PC-3 (cell line): ENCODE results near the gene RERG. TPM values are rescaled to one million over a fixed set of nuclear protein-coding genes. Genes with fewer than 3 reads are reported as not detected.

Experiments used
- ATAC-seq: fragments of 200-7000 bp; cut with Tn5 transposase; 2 replicates; pipeline ENCODE4 v1.9.1; 2020; ENCODE audit warnings: mild to moderate bottlenecking, moderate library complexity
- BruUV-seq: library from RNA; stranded (reverse); fragments of 400-500 nt; replicated peaks from 2 replicates; lab custom pipeline; 2021; lab: Mats Ljungman, UMichigan
- CTCF ChIA-PET: fragments of 300-600 bp; sonication (Branson Sonifier 250); formaldehyde crosslinking; loops from one replicate; lab custom pipeline; 2022; ENCODE audit warnings: antibody characterized with exemption; lab: Charles Lee
- POLR2A ChIA-PET: fragments of 300-600 bp; sonication (Branson Sonifier 250); formaldehyde crosslinking; loops from one replicate; lab custom pipeline; 2022; ENCODE audit warnings: antibody characterized with exemption; ENCODE audit not compliant: unreplicated experiment; lab: Charles Lee
- DNase-seq: peaks from one replicate; pipeline ENCODE4 v3.0.0-alpha.2; 2015
- H2AFZ ChIP-seq: fragments of 300-600 bp; sonication (generic); 2 replicates; pipeline ENCODE4 v1.6.0; 2016; ENCODE audit warnings: antibody characterized with exemption, low read length
- H3F3A ChIP-seq: fragments of 300-600 bp; sonication (generic); one replicate; pipeline ENCODE4 v1.6.0; 2017; ENCODE audit warnings: antibody characterized with exemption, low read length, control low read depth, mild to moderate bottlenecking; ENCODE audit not compliant: unreplicated experiment
- H3K27ac ChIP-seq: fragments of 300-600 bp; sonication (generic); 2 replicates; pipeline ENCODE4 v1.5.1; 2016; ENCODE audit warnings: mild to moderate bottlenecking, low read length
- H3K27me3 ChIP-seq: fragments of 300-600 bp; sonication (generic); 2 replicates; pipeline ENCODE4 v1.6.1; 2016; ENCODE audit warnings: low read length, mixed read lengths
- H3K36me3 ChIP-seq: fragments of 300-600 bp; sonication (generic); 2 replicates; pipeline ENCODE4 v1.6.1; 2016; ENCODE audit warnings: low read depth, mixed run types, low read length, mixed read lengths
- H3K4me1 ChIP-seq: fragments of 300-600 bp; sonication (generic); 2 replicates; pipeline ENCODE4 v1.5.1; 2016; ENCODE audit warnings: low read length; ENCODE audit not compliant: insufficient read depth
- H3K4me2 ChIP-seq: fragments of 300-600 bp; sonication (generic); 2 replicates; pipeline ENCODE4 v1.6.0; 2016; ENCODE audit warnings: low read length
- H3K4me3 ChIP-seq: fragments of 300-600 bp; sonication (generic); 2 replicates; pipeline ENCODE4 v1.5.1; 2016; ENCODE audit warnings: mild to moderate bottlenecking, low read length, mixed read lengths
- H3K79me2 ChIP-seq: fragments of 300-600 bp; sonication (generic); 2 replicates; pipeline ENCODE4 v1.6.1; 2017; ENCODE audit warnings: low read length, mixed read lengths
- H3K9ac ChIP-seq: fragments of 300-600 bp; sonication (generic); 2 replicates; pipeline ENCODE4 v1.6.0; 2016; ENCODE audit warnings: mild to moderate bottlenecking, low read length
- H3K9me2 ChIP-seq: fragments of 300-600 bp; sonication (generic); replicated peaks from 2 replicates; pipeline ENCODE4 v1.6.1; 2016; ENCODE audit warnings: mixed run types, low read length, mixed read lengths
- H3K9me3 ChIP-seq: fragments of 300-600 bp; sonication (generic); 2 replicates; pipeline ENCODE4 v1.6.1; 2016; ENCODE audit warnings: low read length, mixed read lengths
- H4K20me1 ChIP-seq: fragments of 300-600 bp; sonication (generic); 2 replicates; pipeline ENCODE4 v1.6.1; 2016; ENCODE audit warnings: low read length, mixed read lengths
- EZH2 ChIP-seq: fragments of 300-600 bp; sonication (generic); IDR thresholded peaks from one replicate; pipeline ENCODE4 v1.6.1; 2017; ENCODE audit warnings: antibody characterized with exemption, mild to moderate bottlenecking, low read length; ENCODE audit not compliant: unreplicated experiment
- EZH2phosphoT487 ChIP-seq: fragments of 300-600 bp; sonication (generic); IDR thresholded peaks from 2 replicates; pipeline ENCODE4 v1.6.1; 2018; ENCODE audit warnings: mild to moderate bottlenecking, antibody characterized with exemption, low read length, borderline replicate concordance
- intact Hi-C: fragments of 100-400 bp; cut with micrococcal nuclease; formaldehyde crosslinking; loops from 2 replicates; pipeline ENCODE4 v1.9.0; 2023
- total RNA-seq: library from RNA; depleted of rRNA; stranded (reverse); fragments of >200 nt; gene quantifications from 2 replicates; pipeline ENCODE4 v1.2.3, GENCODE V29; 2014
- TF ChIP-seq, protein P1 (sequence below): fragments of 300-600 bp; sonication (generic); conservative IDR thresholded peaks from 2 replicates; pipeline ENCODE4 v1.5.1; 2017; ENCODE audit warnings: antibody characterized with exemption, low read depth, mild to moderate bottlenecking, low read length

The RERG gene
- total RNA-seq, 1 experiment from 2014 or later = not detected

DNA sequence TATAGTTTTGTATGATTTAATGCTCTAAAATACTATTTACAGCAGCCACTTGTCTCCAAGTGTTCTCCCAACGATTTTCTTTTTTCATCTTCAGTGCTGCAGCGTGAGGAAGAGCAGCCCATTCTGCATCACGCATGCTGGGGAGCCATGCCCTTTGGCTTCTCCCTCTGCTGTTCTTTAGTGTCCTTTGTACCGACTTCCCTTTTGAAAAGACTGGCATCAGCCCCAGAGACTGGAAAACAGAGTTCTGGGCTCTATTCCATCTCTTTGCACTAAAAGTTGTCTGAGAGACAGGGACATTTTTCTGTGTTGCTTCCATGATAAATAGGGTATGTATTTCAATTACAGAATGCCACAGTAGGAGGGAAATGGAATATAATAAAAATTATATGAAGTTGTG is 105.1 kb downstream of the RERG start:
- no peak overlapping the region for H3K4me2 ChIP-seq
- H3K36me3 ChIP-seq = no peaks in the 10 kb centered on the region
- no peak for TF ChIP-seq EZH2
- no peak for TF ChIP-seq EZH2phosphoT487
- TF ChIP-seq, protein P1, sequence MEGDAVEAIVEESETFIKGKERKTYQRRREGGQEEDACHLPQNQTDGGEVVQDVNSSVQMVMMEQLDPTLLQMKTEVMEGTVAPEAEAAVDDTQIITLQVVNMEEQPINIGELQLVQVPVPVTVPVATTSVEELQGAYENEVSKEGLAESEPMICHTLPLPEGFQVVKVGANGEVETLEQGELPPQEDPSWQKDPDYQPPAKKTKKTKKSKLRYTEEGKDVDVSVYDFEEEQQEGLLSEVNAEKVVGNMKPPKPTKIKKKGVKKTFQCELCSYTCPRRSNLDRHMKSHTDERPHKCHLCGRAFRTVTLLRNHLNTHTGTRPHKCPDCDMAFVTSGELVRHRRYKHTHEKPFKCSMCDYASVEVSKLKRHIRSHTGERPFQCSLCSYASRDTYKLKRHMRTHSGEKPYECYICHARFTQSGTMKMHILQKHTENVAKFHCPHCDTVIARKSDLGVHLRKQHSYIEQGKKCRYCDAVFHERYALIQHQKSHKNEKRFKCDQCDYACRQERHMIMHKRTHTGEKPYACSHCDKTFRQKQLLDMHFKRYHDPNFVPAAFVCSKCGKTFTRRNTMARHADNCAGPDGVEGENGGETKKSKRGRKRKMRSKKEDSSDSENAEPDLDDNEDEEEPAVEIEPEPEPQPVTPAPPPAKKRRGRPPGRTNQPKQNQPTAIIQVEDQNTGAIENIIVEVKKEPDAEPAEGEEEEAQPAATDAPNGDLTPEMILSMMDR = no peak
- H3K27ac ChIP-seq = no peak overlapping the region
- H3K9me2 ChIP-seq = no peaks in the 10 kb centered on the region
- intact Hi-C loops = no loop called here
- H2AFZ ChIP-seq = no peak overlapping the region
- no peaks in the 10 kb centered on the region for H4K20me1 ChIP-seq
- H3K79me2 ChIP-seq = no peaks in the 10 kb centered on the region
- ChIA-PET POLR2A (no interaction called here), CTCF (no interaction called here)
- no peaks in the 10 kb centered on the region for H3K9me3 ChIP-seq
- no peak overlapping the region for H3K4me3 ChIP-seq
- no peak overlapping the region for H3K9ac ChIP-seq
- H3K4me1 ChIP-seq = no peaks in the 10 kb centered on the region
- no peak for DNase-seq
- no peaks in the 10 kb centered on the region for H3F3A ChIP-seq
- peaks cover 70% of the 10 kb centered on the region for H3K27me3 ChIP-seq
- ATAC-seq = no peak
- no TSS peak for BruUV-seq

DNA sequence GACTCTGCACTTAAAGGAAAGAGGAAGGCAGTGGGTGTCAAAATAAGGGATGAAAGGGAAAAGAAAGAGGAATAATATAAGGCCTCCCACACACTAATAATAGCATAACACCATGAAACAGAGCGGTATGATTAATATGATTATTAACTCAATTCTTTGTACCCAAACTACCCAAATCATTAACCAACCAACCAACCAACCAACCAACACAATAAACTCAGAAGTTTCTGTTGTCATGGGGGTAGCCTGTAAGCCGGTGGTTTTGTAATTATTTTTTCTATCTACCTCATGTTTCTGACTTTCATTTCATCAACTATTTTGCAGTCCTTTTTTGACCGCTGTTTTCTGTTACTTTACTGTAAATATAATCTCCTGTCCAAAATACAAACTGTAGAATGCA is 105.8 kb downstream of the RERG start:
- ChIA-PET CTCF (no interaction called here), POLR2A (no interaction called here)
- ATAC-seq (no peak), DNase-seq (no peak)
- Histone ChIP-seq H2AFZ (no peak overlapping the region), H3K4me1 (no peaks in the 10 kb centered on the region), H3K9me3 (no peaks in the 10 kb centered on the region), H3K79me2 (no peaks in the 10 kb centered on the region), H3K4me2 (no peak overlapping the region), H3K27me3 (peaks cover 65% of the 10 kb centered on the region), H3K9me2 (no peaks in the 10 kb centered on the region), H3K27ac (no peak overlapping the region), H3K9ac (no peak overlapping the region), H3K4me3 (no peak overlapping the region), H4K20me1 (no peaks in the 10 kb centered on the region), H3K36me3 (no peaks in the 10 kb centered on the region), H3F3A (no peaks in the 10 kb centered on the region)
- BruUV-seq = no TSS peak
- TF ChIP-seq EZH2 (no peak), EZH2phosphoT487 (no peak)
- TF ChIP-seq, protein P1 = no peak
- intact Hi-C loops = no loop called here

DNA sequence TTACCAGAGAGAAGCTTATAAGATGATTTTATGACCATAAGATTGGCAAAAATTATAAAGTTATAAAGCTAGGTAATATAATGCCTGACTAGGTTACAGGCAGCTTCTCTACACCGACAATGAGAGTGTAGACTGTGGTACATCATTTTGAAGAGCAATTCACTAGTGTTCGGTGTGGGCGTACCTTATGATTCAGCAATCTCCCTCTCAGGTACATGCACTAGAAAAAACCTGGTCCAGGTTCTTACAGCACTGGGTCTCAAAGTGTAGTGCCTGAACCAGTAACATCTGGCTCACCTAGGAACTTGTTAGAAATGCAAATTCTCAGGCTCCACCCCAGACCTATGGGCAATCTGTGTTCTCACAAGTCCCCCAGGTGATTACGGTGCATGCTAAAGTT is 106.7 kb downstream of the RERG start:
- no peak for TF ChIP-seq EZH2phosphoT487
- TF ChIP-seq EZH2 = no peak
- TF ChIP-seq, protein P1 = no peak
- Histone ChIP-seq H4K20me1 (no peaks in the 10 kb centered on the region), H3K4me3 (no peak overlapping the region), H3K9me2 (no peaks in the 10 kb centered on the region), H2AFZ (no peak overlapping the region), H3K4me2 (no peak overlapping the region), H3K4me1 (no peaks in the 10 kb centered on the region), H3F3A (no peaks in the 10 kb centered on the region), H3K79me2 (no peaks in the 10 kb centered on the region), H3K36me3 (no peaks in the 10 kb centered on the region), H3K27me3 (peaks cover 56% of the 10 kb centered on the region), H3K9ac (no peak overlapping the region), H3K27ac (no peak overlapping the region), H3K9me3 (no peaks in the 10 kb centered on the region)
- intact Hi-C loops = no loop called here
- no TSS peak for BruUV-seq
- DNase-seq = no peak
- ATAC-seq = no peak
- CTCF ChIA-PET = no interaction called here
- POLR2A ChIA-PET = no interaction called here
